Measurements from ENCODE around the gene ADAMTS6.

Gene ADAMTS6

DNA sequence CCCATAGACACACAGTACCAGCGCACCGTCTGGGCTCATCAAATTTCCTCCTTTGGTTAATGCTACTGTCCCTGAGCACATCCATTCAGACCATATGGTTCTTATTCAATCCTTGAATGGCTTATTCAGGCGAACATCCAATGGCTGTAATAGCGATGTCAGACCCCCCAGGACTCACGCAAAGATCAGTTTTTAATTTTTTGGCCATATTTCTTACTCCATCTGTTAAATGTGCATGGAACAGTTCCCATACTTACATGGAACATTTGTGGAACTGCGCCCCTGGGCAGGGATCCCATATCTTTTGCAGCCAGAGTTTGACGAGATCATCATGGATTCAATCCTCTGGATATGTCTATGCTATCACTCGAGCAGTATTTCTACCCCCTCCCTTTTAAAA is 213.2 kb downstream of the ADAMTS6 start:
- no peak for DNase-seq

DNA sequence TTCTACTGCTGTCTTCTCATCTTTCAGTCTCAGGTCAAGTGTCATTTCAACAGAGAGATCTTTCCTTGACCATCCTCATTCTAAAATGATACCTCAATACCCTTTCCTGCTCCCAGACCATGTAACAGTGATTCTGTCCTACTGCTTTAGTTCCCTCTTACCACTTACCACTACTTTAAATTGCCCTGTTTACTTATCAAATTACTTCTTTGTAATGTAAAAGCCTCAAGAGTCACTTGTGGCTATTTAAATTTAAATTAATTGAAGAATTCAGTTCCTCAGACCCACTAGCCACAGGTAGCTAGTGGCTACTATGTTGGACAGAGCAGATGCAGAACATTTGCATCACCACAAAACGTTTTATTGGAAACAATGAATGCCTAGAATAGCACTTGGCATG is 217.3 kb downstream of the ADAMTS6 start:
- no peak for DNase-seq

DNA sequence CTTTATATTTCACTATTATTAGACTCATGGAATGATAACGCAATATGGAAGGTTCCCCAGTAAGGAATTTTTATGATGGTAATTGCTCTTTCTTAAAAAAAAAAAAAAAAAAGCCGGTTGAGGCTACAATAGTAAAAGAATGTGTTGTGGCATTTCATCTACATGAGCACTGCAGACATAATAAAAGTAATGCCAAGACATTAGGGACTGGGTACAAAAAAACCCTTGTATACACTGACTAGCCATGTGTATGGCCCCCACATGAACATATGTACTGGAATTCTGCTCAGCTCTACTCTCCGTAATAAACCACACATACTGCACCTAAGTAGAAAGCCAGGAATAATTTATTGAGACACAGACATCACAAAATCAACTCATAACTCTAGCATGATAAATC is 218.4 kb downstream of the ADAMTS6 start:
- DNase-seq: no peak

DNA sequence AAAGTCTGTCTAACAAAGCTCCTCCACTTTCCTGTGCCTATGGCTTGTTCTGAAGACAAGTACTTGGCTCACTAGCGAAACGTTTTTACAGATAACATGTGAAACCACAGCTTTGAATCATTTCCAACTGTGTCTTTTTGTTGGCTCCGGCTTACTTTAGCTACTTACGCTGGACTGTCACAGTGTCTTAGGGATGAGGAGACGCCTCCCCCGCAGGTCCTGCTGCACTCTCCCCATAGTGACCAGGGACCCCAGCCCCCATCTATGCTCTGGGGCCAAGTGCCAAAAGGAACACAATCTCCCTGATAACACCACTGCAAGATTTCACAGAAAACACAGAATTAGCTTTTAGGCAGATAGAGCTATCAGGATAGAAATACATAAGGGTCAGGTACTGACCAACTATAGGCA is 219.1 kb downstream of the ADAMTS6 start:
- no peak for DNase-seq

DNA sequence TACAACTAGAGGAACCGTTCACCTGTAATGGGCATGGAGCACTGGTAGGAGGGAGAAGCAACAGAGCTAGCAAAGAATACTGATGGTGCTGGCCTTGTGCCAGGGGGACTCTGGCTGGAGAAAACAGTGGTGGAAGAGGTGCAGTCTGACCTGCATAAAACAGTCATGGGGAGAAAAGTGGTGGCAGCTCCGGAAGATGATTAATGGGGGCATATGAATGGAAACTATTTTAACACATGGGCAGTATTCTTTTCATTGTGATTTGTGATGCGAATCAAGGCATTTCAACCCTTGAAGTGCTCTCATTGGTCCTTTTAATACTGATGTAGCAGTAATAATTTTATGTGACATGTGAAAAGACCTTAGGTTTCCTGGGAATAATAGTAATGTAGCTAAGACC is 219.6 kb downstream of the ADAMTS6 start:
- DNase-seq: no peak

DNA sequence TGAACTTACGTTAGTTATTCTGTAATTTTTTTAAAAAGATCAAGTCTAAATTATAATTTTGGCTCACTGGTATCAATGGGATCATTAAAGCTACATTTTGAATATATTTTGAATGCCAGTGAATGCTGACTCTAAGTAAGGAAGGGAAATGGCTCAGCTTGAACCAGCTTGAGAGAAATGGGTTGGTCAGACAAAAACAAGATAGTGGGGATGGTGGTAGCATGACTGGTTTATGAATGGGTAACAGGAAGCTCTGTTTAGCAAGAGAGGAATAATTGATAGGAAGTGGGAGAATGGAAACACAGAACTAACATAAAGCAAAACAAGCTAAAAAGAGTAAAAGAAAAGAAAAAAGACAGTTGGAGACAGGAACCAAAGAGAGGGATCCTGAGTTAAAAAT is 220.2 kb downstream of the ADAMTS6 start:
- no peak for DNase-seq

DNA sequence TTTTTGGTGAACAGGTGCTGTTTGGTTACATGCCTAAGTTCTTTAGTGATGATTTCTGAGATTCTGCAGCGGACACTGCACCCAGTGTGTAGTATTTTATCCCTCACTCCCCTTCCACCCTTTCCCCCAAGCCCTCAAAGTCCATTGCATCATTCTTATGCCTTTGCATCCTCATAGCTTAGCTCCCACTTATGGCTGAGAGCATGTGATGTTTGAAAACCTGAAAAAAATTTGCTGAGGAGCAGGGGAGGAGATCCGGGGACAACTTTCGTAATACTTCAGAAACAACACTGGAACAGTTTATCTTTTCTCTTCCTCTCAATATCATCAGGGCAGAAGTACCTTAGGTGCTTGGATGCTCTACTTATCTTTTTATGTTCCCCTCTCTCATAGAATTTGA is 226.4 kb downstream of the ADAMTS6 start:
- DNase-seq: no peak

DNA sequence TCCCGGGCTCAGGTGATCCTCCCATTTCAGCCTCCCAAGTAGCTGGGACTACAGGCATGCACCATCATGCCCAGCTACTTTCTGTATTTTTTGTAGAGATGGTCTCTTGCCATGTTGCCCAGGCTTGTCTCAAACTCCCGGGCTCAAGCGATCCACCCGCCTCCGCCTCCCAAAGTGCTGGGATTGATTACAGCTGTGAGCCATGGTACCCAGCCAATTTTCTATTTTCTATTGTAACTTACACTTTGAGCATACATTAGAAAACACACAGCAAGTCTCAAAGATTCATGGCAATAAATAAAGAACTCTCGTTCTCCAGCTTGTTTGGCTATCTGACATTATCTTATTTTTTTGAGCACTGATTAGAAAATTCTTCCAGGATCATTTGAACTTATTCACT is 228.7 kb downstream of the ADAMTS6 start:
- DNase-seq: no peak

DNA sequence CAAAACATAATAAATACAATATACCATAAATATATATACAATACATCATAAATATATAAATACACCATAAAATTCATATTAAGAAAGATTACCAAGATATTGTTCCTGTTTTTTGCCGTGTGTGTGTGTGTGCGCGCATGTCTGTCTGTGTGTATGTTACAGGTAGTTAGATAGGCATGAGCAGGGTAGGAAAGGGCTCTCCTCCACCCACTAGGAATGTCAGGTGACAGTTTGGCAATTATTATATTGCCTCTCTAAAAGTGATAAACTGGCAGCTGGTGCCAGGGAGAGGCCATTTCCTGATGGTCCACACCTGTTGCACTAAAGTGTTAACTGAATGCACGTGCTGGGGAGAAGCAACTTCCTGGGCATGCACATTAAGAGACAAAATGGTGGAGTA is 232.8 kb downstream of the ADAMTS6 start:
- no peak for DNase-seq

DNA sequence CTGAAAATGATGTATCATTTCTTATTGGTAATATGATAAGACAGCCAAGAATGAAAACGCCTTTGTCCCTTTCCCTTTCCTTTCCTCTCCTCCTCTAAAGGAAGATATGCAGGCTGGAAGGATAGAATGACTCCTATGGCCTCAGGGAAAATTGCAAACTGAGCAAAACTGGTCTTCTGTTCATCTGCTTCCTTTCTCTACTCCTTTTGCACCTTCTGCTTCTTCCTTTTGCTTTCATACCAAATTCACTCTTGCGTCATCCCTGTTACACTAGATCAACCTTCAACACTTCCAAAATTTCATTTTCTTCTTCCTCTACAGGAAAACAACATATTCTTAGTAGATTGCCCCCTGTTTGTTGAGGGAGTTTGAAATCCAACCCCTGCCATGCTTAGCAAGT is 234.1 kb downstream of the ADAMTS6 start:
- DNase-seq: no peak

DNA sequence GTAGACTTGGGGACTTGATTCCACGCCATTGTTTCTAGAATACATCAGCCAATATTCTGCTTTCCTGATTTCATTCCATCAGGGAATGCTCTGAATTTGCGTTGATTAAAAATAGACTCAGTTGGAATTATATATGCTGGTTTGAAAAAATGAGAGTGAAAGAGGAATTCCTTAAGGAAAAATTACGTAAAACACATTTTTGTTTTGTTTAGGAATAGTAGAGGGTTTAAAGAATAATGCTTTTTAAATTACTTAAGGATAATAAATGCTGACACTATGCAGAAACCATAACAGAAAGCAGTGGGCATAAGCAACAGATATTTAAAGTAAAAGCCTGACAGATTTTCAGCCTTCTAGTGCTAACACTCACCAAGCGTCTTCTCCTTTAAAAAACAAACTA is 235.0 kb downstream of the ADAMTS6 start:
- DNase-seq: no peak

DNA sequence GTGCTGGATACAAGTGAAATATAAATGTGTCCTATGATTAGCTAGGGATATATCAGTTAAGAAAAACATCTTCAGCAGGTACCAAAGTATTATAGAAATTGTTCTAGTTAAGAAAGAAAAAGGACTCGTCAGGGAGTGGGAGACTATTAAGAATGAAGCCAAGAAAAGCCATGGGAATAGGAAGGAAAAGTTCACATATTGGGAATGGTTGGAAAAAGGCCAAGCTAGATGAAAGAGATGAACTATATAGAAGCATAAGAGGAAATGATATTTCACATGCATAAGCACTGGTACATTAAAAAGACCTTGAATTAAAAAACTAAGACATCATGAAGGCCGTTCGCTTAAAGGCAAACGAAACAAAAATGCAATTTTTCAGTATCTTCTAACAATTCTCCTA is 237.7 kb downstream of the ADAMTS6 start:
- no peak for DNase-seq

DNA sequence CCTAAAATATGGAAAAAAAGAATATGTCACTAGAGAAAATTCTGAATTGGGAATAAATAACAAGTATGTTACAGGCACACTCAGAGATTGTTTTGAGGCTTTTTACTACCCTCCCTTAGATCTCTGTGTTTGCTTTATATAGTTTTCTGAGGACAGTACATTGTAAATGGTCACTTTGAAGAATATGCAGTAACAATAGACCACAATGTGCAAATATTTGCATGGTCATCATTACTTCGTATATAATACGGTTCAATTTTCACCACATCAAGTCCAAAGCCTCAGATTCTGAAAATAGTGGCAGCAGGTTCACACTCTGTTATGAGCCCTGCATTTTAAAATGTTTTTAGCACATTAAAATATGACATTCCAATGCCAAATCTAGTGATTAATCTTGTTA is 238.6 kb downstream of the ADAMTS6 start:
- no peak for DNase-seq

DNA sequence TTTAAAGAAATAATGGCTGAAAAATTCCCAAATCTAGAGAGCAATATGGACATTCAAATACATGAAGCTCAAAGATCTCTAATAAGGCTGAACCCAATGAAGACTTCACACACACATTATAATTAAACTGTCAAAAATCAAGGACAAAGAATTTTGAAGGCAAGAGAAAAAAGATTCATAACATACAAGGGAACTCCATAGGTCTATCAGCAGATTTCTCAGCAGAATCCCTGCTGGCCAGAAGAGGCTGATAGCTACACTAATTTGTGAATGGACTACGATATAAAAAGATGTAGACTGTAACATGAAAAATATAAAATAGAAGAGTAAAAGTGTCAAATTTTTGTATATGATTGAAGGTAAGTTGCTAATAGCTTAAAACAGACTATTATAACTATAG is 251.9 kb downstream of the ADAMTS6 start:
- no peak for DNase-seq

DNA sequence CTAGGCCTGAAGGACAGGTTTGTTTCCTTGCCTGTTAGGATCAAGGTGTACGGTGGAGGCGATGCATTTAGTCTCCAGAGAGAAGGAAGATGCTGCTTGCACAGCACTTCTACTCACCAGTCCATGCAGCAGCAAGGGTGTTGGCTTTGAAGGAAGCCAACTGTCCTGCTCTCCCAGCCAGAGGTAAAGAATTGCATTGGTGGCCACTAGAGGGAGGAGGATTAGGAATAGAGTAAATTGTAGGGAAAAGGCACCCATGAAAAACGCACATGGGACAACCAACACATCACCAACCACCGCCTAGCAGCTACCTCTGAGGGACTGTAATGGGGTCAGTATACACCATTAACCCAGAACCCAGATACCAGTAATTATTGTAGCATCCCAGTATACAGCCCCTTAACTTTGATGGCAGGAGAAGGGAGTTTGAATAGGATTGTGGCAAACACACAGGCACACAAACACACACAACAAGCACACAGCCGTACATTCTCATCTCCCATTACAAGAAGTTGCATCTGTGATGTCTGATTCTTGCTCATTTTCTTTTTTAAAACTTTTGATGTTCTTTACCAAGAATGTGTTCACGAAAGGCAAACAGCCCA is 267.7 kb downstream of the ADAMTS6 start:
- DNase-seq: no peak

DNA sequence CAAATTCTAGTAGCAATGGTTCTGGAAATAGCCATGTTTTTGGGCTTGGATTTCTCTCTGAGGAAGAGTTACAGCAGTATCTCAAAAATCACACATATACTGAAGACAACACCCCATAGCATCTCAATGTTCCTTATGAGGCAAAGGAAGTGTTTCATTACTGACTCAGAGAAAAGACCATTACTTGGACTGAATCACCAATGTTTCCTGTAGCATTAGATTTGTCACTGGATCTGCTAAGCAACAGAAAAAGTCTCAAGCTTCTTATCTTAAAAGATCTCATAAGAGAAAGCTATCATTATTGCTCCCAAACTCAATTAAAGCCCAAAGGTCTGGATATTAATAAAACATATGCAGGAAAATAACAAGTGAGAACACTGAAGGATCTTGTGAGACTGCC is 272.4 kb downstream of the ADAMTS6 start:
- no peak for DNase-seq

DNA sequence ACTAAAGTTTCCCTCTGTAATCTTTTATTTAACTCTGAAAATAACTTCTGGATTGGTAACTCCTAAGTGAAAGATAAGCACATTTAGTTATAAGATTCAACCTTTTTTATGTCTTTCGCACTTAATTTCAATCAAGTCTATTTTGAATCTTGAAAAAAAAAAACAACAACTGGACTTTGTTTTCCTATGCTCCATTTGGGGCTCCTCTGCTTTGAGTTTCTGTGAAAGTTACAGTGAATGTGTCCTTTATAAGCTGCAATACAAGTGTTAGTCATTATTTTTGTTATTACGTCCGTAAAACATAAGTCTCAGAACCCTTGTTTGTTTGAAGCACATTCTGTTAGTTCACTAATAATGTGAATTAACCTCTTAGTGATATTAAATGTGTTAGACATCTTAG is 276.8 kb downstream of the ADAMTS6 start:
- no peak for DNase-seq

DNA sequence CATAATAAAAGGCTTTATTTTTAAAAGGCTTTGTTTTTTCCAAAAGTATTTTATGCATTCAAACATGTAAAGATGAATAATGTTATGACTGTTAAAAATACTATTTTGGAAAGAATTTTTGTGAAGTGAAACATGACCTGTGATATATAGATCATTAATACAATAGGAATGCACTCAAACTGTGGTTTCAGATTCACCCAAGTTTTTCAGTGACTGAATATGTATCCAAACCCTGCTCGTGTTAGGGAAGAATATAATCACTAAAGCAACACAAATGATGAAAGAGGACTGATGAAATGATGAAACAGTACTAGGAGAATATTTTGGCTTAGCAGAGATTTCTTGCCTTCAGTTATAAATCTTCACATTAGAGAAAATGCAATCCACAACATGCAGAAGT is 278.0 kb downstream of the ADAMTS6 start:
- DNase-seq: no peak

DNA sequence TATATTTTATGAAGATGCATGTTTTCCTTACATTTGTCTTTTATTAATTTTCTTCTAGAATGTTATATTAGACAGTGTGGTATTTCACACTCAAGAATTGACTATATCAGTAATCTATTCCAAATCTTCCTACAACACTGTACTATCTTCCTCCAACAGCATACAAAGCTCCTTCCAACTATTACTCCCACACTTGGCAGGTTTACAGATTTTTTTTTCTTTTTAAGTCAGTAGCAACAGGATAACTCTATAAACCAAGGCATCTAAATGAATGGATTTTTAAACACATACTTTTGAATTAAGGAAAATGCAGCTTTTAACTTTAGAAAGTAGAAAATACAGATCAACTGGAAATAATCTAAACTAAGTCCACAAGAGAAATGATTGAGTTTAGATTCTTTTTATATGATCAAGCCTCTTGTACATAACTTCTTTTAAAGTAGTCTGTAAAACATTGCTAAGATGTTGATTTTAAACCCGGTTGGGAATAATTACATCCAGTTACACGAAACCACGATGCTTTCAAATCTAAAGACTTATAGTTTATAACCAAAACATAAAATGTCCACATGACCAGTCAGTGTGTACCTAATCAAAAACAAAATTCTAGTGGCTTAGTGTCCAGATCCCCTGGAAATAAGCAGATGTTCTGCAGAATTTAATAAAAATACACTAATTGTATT is 281.6 kb downstream of the ADAMTS6 start:
- no peak for DNase-seq

DNA sequence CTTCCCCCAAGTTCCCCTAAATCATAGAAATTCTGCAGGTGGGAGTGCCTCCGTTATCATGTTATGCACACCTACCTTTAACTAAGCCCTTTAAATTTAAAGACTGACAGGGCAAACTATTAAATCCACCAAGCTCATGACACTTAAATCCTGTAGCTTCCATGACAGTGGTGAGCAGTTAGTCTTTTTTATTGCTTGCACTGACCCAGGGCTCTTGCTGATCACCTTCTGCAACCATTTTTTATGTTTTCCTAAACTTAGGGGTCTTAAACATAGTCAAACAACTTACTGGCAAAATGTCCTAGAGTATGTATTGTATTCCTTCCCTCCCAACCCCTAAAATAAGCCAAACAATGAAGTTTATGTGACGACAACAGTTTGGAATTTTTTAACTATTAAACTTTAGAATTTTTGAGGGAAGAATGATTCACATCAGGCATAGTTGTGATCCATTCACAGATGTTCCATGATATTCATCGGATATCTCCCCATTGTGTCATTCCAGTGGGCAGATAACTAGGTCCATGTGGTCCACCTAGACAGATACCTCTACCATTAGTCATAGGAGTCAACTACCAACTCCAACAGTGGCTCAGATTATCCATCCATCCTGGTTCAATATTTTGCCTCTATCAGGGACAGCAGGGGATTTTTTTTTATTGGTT is 283.1 kb downstream of the ADAMTS6 start:
- no peak for DNase-seq

DNA sequence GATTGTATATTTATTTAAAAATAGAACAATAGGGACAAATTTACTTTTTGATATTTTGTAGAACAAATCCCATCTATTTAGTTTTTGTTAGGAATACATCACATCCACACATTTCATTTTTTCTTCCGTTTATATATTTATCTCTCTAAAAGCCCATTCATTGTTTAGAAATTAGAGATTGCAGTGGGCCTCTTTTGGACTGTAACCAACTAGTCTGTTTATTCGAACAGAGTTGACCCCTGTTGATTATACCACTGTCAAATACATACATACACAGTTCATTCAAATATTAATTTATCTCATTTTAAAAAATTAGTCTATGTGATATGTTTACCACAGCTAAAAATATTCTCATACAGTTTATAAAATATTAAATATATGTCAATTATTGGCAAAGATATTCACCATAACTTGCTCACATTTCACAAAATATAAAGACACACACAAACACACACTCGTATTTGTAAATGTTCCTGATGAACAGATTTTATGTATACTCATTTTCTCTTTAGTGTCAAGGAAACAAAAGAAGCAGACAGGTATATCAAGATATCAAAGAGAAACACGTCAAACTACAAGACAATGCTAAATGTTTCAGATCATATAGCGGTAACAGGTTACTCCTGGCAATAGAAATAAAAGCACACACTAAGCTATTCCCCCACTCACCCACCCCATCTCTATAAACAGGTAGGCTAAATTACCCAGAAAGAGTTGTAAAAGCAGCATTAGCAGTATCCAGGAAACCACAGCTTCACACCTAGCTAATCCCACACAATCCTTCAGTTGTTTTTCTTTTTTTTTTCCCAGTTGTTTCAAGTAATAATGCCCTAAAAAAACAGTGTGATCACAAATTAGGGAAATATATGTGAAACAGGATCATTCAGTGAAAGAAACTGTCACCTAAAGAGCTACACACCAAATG is 283.9 kb downstream of the ADAMTS6 start:
- no peak for DNase-seq

DNA sequence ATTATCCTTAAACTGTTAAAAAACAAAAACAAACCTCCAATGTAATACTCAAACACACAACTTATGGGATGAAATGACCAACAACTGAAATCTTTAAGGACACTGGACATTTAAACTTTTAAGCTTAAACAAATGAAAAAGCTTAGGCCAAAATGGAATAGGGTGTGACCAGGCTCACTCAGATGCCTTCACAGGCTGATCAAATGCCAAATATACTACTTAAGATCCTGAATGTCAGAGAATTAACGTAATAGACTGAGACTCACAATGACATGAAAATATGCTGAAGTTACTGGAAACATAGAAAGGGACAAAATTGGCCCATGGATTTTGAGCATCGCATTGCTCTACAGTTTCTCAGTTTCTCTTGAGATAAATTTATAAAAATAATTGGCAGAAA is 286.8 kb downstream of the ADAMTS6 start:
- no peak for DNase-seq

DNA sequence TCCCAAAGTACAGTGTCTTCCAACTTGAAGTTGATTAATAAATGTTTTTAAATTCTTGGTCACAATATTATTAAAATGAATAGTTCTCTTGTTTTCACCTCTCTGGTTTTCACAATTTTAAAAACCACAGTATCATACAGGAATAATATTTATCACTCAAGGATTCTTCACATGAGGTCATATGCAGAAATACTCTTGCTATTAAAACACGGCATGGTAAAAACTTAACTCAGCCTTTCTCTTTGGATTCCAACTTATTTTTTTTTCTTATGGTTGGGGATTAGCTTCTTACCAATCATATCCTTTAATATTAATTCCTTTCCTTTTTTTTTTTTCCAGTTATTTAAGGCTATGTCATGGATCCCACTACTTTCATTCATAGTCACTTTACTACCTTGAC is 289.4 kb downstream of the ADAMTS6 start:
- no peak for DNase-seq

Data from stimulated activated CD4-positive, alpha-beta T cell treated with anti-CD3 and anti-CD28 coated beads, Interleukin-4, amount 100 ng/mL, for 4 hours (primary cell).